HG03460 (cell line): ENCODE data around the gene MARCHF10.
"Not testable (repeated sequence)": the region's sequence is repeated elsewhere in the genome, so short reads cannot be mapped to it uniquely, and the experiment has no call there.

Source experiments
- ATAC-seq: cut with Tn5 transposase; IDR thresholded peaks from one replicate; pipeline ENCODE4 v1.9.1; 2021; ENCODE audit not compliant: unreplicated experiment

The MARCHF10 gene

DNA sequence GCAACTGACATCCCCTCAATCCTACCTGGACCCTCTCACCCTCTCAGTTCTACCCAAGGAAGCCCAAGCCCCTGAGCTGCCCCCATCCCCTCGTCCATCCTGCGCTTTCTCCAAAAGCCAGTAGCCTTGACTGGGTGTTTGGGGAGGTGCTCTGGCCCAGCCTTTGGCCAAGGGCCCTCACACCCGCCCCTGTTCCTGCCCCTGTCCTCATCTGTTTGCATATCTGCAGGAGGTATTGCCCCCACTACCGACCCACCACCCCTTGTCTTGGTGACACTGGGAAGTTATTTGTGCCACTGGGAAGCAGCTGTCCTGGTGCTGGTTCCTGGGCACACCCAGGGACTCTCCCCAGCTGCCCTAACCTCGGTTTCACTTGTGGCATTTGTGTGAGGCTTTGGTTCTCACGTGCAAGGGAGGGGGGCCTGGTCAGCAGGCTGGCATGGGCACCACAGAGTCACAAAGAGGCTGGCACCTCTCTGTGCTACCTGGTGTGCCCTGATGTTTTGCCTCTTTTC lies 105.3 kb downstream of the MARCHF10 start:
- no peak for ATAC-seq

DNA sequence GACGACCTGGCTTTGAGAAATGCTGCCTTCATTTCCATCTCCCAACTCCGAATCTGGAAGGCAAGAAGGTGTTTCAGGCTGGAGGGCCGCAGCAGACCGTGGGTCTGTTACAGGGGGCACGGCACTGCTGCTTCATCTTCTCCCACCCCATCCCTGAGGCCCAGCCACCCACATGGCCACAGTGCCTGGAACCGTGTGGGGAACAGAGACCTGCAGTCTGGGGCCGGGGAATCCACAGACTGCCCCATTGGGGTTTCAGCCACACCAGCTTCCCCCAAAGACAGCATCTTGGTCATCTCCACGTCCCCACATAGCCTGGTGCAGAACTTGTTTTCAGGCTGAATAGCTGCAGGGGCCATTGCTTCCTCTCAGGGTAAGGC lies 106.4 kb downstream of the MARCHF10 start:
- no peak for ATAC-seq

DNA sequence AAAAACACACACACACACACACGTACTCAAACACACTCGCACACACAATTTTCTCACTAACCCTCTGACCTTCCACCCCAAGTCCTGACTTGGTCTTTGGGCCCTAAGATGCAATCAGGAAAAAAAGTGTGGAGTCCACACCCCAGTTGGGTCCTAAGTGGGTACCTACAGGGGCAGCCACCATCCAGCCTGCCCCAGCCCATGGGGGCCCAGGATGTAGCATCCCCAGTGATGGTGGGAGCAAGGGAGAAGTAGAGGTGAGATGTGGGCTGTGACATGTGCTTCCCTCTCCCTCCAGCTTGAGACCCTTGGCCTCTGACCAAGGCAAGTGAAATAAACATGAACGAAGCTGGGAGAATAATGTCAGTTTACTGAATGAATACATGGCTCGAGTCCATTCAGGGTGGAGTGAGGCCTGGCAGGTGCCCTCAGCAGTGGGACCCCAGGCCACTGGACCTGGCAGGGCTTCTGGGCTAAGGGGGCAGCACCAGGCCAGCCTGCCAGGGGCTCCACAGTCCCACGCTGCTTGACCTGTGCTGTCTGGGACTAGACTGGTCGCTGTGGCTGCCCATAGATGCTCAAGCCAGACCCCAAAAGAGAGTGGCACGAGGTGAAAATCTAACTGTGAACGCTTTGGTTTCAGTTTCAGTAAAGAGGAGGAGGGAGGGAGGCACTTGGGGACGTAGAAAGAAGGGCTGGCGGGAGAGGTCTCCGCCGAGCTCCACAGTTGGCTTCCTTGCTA lies 107.0 kb downstream of the MARCHF10 start:
- ATAC-seq = no peak

DNA sequence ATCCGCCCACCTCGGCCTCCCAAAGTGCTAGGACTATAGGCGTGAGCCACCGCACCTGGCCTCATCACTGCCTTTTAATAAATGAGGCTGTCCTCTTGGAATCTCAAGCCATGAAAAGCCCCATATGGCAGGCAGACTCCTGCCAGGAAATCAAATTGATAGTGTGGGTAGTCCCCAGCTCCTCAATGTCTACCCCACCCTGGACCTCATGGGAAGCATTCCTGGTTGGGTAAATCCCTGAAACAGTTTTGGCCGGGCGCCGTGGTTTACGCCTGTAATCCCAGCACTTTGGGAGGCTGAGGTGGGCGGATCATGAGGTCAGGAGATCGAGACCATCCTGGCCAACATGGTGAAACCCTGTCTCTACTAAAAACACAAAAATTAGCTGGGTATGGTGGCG lies 109.7 kb downstream of the MARCHF10 start:
- ATAC-seq = not testable (repeated sequence)

DNA sequence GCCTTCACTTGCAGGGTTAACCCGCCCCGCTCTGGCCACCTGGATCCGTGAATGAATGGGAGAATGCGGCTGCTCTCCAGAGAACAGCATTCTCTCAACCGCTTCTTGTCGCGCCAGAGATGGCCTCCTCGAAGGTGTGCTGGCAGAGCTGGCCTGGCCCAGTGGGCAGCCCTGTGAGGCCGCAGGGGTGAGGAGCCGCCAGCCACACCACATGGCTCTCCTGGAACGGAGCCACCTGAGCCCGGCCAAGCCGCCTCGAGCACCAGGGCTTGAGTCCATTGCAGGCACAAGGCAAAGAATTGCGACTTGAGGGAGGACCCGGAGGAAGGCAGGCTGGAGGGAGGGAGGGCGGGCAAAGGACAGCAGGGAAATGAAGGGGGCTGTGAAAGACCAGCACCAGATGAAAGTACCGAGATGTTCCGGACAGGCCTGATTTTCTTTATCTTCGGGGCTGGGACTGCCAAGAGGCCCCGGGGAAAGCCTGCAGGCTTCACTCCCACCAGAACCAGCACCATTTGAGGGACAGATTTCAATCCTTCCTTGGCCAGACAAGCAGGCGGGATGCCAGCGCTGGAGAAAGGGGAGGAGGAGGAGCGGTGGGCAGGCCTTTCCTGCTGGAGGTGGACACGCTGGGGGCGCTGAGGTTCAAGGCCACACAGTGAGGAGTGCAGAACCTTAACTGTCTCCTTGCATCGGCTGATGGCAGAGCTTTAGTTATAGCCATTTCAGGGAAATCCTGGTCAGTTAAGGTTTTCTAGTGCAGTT lies 111.2 kb downstream of the MARCHF10 start:
- ATAC-seq = no peak

DNA sequence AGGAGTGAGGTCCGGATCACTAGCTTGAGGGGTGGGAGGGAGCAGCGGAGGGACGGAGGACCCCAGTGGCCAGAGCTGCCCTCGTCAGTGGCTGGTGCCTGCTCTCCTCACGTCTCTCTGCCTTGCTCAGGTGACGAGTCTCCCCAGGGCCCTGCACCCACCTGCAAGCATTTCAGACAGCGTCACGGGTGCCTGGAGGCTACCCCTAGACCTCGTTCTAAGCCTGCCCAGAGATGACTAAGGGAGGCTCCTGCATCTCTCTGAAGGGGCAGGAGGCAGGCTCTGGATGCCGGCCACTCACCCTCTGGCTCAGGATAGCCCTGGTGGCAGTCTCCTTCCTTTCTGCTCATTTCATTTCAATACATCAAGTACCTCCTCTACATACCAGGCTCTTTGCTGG lies 111.9 kb downstream of the MARCHF10 start:
- ATAC-seq = no peak

DNA sequence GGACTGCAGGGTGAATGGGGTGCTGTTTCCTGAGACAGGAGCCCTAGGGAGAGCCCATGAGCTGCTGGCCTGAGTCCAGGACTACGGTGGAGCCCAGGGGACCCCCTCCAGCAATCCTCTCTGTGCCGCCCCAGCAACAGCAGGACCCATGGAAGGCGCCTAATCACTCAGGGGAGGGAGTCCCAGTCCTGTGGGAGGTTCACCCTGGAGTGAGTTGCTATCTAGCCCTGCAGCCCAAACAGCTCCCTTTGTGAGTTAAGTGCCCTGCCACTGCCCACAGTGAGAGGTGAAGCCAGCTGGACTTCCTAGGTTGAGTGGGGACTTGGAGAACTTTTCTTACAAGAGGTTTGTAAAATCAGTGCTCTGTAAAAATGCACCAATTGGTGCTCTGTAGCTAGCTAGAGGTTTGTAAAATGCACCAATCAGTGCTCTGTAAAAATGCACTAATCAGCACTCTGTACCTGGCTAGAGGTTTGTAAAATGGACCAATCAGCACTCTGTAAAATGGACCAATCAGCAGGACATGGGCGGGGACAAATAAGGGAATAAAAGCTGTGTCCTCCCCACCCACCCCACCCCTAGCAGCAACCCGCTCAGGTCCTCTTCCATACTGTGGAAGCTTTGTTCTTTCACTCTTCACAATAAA lies 112.9 kb downstream of the MARCHF10 start:
- ATAC-seq = not testable (repeated sequence)

DNA sequence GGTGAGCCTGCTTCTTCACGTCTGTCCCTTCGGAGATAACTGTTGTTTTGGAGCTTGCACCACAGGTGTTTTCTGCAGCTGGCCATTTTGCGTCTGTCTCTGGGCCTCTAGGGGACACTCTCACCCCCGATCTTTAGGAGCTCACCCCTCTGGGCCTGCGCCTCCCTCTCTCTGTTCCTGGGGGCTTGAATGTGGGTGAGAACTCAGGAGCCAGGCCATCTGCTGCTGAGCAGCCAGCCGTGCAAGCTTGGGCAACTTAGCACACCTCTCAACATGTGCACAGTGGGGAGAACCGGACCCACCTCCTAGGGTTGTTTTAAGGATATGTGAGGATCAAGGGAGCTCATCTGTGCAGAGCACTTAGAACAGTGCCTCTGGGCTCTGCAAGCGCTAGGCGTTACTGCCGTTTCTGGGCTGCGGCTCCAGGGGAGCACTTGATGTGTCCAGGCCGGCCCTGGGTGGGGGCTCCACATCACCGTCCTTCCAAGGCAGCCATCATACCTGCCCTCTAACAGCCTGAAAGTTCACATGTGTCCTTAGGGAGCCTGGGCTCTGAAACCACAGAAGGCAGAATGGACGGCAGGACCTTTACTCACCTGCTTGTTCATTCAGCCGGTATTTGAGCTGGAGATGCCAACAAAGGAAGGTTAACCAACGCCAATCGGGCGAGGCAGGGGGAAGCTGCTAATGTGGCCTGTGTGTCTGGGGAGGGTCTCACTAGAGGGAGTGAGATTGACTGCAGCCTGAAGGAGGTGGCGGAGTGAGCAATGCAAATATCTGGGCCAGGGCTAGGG lies 114.3 kb downstream of the MARCHF10 start:
- no peak for ATAC-seq

DNA sequence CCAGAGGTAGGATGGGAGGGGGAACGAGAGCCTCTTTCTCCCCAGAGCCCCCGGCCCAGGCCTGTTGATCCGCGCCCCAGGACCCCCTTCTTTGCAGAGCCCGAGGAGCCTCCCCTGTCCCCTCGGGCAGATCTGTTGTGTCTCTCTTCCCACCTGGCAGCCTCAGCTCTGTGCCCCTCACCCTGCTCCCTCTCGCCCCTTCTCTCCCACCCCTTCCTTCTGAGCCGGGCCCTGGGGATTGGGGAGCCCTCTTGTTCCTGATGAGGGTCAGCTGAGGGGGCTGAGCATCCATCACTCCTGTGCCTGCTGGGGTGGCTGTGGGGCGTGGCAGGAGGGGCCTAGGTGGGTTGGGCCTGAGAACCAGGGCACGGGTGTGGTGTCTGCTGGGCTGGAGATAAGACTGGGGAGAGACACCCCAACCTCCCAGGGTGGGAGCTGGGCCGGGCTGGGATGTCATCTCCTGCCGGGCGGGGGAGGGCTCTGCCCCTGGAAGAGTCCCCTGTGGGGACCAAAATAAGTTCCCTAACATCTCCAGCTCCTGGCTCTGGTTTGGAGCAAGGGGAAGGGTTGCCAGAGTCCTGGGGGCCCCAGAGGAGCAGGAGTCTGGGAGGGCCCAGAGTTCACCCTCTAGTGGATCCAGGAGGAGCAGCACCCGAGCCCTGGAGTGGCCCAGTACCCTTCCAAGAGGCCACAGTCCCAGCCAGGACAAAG lies 115.2 kb downstream of the MARCHF10 start:
- no peak for ATAC-seq

DNA sequence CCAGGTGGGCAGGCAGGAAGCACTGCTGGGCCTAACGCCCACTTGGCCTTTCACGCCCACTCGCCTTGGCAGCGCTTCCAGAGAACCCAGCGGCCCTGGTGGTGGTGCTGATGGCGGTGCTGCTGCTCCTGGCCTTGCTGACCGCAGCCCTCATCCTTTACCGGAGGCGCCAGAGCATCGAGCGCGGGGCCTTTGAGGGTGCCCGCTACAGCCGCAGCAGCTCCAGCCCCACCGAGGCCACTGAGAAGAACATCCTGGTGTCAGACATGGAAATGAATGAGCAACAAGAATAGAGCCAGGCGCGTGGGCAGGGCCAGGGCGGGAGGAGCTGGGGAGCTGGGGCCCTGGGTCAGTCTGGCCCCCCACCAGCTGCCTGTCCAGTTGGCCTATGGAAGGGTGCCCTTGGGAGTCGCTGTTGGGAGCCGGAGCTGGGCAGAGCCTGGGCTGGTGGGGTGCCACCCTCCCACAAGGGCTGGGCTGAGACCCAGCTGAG lies 115.9 kb downstream of the MARCHF10 start:
- no peak for ATAC-seq

DNA sequence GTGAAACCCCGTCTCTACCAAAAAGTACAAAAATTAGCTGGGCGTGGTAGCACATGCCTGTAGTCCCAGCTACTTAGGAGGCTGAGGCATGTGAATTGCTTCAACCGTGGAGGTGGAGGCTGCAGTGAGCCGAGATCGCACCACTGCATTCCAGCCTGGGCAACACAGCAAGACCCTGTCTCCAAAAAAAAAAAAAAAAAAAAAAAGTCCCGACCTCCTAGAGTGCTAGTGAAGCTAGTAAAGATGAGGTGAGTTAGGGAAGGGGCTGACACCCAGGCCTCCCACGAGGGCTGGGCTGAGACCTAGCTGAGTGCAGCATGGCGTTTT lies 116.6 kb downstream of the MARCHF10 start:
- ATAC-seq = not testable (repeated sequence)

DNA sequence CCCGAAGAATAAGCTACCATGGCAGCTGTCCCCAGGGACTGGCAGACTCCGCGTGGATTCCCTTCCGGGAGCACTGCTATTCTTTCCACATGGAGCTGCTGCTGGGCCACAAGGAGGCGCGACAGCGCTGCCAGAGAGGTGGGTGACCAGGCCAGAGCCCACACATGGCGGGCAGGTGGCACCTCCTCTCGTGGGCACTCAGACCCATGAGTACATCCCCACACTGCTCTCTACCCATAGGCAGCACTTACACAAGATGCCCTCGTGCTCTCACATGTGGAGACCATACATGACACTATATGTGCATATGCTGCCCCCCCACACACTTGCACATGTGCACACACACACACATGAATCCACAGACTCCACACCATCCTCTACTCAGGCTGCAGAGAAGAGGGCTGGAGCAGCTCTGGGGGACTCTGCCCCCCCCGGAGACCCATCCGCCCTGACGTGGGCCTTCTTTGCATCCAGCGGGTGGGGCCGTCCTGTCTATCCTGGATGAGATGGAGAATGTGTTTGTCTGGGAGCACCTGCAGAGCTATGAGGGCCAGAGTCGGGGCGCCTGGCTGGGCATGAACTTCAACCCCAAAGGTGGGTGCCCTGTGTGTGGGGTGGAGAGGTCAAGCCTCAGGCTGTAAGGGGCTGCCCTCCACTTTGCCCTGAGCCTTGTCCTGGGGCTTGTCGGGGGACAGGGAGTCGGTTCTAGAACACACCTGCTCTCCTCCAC lies 117.8 kb downstream of the MARCHF10 start:
- ATAC-seq = no peak

DNA sequence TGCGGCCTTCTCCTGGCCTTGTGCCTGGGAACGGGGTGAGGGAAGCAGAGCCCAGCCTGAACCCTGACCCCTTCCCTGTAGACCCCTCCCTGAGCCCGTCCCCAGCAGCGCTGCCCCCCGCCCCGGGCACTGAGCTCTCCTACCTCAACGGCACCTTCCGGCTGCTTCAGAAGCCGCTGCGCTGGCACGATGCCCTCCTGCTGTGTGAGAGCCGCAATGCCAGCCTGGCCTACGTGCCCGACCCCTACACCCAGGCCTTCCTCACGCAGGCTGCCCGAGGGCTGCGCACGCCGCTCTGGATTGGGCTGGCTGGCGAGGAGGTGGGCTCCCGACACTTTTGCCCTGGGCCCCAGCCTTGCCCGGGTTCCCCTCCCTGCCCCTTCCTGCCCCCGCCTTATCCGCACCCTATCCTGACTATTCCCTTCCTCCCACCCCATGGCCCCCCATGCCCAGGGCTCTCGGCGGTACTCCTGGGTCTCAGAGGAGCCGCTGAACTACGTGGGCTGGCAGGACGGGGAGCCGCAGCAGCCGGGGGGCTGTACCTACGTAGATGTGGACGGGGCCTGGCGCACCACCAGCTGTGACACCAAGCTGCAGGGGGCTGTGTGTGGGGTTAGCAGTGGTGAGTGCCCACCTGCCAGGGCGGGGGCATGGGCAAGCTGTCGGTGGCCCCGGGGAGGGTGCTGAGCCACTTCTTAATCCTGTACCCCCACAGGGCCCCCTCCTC lies 118.5 kb downstream of the MARCHF10 start:
- no peak for ATAC-seq

DNA sequence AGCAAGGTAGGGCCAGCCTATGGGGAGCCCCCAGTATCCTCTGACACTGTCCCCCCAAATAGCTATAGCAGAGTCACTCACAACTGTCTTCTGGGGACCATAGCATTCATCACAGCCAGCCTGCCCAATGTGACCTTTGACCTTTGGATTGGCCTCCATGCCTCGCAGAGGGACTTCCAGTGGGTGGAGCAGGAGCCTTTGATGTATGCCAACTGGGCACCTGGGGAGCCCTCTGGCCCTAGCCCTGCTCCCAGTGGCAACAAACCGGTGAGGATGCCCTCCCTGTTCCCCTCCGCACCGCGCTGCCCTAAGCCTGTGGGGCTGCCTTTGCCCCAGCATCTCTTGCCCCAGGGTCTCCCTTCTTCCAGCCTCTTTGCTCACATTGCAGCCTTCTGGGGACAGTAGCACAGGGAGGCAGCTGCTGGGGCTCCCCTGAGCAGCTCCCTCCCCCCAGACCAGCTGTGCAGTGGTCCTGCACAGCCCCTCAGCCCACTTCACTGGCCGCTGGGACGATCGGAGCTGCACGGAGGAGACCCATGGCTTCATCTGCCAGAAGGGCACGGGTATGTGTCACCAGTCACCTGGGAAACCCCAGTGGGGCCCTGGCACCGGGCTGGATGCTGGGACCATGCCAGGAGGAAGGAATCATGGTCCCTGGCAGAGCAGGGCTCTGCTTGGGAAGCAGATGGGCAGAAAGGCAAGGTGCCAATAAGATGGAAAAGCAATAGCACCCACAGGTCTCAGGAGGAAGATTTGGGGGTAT lies 119.5 kb downstream of the MARCHF10 start:
- ATAC-seq = no peak

DNA sequence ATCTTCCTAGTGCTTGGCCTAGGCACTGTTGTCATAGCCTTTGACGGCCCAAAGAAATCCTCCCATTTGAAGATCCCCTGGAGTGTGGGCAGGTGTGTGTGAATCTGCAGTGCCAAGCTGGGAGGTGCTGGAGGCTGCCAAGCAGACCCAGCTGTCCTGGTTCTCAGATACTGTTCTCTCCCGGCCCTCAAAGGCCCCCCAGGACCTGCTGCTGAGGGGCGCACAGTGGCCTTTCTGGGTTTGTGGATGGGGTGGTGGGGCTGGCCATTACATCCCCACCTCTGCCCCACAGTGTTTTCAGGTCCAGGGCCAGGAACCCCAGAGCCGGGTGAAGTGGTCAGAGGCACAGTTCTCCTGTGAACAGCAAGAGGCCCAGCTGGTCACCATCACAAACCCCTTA lies 120.1 kb downstream of the MARCHF10 start:
- no peak for ATAC-seq

DNA sequence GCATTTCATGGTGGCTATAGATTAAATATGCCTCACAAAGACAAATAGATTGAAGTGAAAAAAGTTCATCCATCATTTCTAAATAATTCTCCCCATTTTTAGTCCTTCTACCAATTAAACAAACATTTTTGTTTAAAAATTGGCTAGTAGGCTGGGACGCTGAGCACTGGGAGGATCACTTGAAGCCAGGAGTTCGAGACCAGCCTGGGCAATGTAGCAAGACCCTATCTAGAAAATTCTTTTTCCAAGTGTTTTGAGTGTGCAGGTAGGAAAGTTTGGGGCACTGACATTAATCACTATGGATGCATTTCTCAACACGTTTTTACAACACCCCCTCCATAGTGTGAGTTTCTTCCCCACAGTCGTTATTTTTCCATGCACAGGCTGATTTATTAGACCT lies 123.9 kb downstream of the MARCHF10 start:
- no peak for ATAC-seq

DNA sequence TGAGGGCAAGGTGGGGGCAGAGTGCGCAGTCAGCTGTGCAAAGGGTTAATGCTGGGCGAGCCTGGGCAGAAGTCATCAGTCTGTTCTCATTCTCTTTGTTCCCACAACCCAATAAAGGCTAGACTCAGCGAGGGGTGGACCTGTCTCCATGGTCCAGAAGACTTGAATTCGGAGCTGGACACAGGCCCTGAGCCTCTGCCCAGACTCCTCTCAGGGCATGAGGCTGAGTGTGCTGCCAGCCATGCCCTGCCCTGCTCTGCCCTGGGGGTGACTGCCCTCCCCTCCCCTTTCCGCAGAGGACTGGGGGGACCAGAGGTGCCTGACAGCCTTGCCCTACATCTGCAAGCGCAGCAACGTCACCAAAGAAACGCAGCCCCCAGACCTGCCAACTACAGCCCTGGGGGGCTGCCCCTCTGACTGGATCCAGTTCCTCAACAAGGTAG lies 126.2 kb downstream of the MARCHF10 start:
- ATAC-seq = no peak
